AG04450 (cell line): Measurements from ENCODE around the gene WDR90. TPM values are rescaled to one million over a fixed set of nuclear protein-coding genes. Genes with fewer than 3 reads are reported as not detected.

Experiments
- CTCF ChIA-PET: fragments of 300-600, 350-600 bp; formaldehyde crosslinking; extraction: SDS; loops from one replicate; lab custom pipeline; 2022; ENCODE audit warnings: antibody characterized with exemption, inconsistent platforms; lab: Charles Lee
- POLR2A ChIA-PET: fragments of 350-600 bp; formaldehyde crosslinking; extraction: SDS; loops from one replicate; lab custom pipeline; 2021; ENCODE audit warnings: antibody characterized with exemption, inconsistent platforms; lab: Yijun Ruan, JAX
- DNase-seq: peaks from one replicate; pipeline ENCODE4 v3.0.0-alpha.2; 2011; ENCODE audit warnings: low read depth, low spot score
- H3K27ac ChIP-seq: one replicate; pipeline ENCODE4 v1.5.1; 2012; ENCODE audit warnings: low read depth, low read length, control low read depth
- H3K27me3 ChIP-seq: one replicate; pipeline ENCODE4 v1.6.0; 2012; ENCODE audit warnings: low read length; ENCODE audit not compliant: control insufficient read depth, insufficient read depth
- H3K4me3 ChIP-seq: 2 replicates; pipeline ENCODE4 v1.5.1; 2011; ENCODE audit warnings: mild to moderate bottlenecking, low read depth, low read length, control low read depth
- H3K9me3 ChIP-seq: 2 replicates; pipeline ENCODE4 v1.5.1; 2012; ENCODE audit warnings: low read length; ENCODE audit not compliant: control insufficient read depth, insufficient read depth
- CTCF ChIP-seq: IDR thresholded peaks from 2 replicates; pipeline ENCODE4 v1.5.1; 2011; ENCODE audit warnings: low read depth, low read length, control low read depth, inconsistent platforms
- polyA plus RNA-seq: library from polyadenylated mRNA; depleted of rRNA; stranded (reverse); fragments of >200 nt; gene quantifications from 2 replicates; pipeline ENCODE4 v1.2.3, GENCODE V29; 2011

Gene WDR90
- polyA plus RNA-seq, 1 experiment = 2.1 TPM

GRCh38 chr16:680967-681745 lies 32.0 kb downstream of the WDR90 start:
- no peak for DNase-seq

DNA sequence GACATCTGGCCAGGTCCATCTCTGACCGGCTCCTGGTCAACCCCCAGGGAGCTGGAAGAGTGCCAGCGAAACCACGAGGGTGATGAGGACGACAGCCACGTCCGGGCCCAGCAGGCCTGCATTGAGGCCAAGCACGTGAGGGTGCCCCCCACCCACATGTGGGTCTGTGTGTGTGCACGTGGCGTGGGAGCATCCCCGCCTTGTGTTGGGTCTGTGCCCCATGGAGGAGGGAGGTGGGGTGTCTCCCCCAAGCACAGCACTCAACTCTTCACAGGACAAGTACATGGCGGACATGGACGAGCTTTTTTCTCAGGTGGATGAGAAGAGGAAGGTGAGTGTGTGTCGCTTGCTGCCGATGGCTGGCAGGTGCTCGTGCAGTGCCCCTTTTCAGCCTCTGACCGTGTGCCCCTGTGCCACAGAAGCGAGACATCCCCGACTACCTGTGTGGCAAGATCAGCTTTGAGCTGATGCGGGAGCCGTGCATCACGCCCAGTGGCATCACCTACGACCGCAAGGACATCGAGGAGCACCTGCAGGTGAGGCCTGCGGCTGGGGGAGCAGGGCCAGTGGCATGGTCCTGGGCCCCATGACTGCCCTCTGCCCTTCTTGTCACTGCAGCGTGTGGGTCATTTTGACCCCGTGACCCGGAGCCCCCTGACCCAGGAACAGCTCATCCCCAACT lies 32.7 kb downstream of the WDR90 start:
- Histone ChIP-seq H3K9me3 (peaks cover 16% of the 10 kb centered on the region; the same call in 1 of the 2 replicates), H3K27me3 (no peaks in the 10 kb centered on the region), H3K4me3 (peak overlapping the region; percentile 73), H3K27ac (no peak overlapping the region)
- ChIA-PET CTCF (interaction anchor here (1.3 kb wide), 1 partner anchor 14 kb away, joined by 5 read pairs; the partner anchor contains the start of gene RHOT2), POLR2A (no interaction called here)
- TF ChIP-seq CTCF = no peak
- DNase-seq = no peak

More at GRCh38 chr16:680967-681745, 32.0 kb downstream of the WDR90 start:
- Histone ChIP-seq H3K27ac (peak overlapping the region; percentile 31), H3K27me3 (no peaks in the 10 kb centered on the region), H3K9me3 (peaks cover 16% of the 10 kb centered on the region; the same call in 1 of the 2 replicates), H3K4me3 (peak overlapping the region; percentile 73)
- no peak for TF ChIP-seq CTCF
- ChIA-PET CTCF (interaction anchor here (1.3 kb wide), 1 partner anchor 14 kb away, joined by 5 read pairs; the partner anchor contains the start of gene RHOT2), POLR2A (interaction anchor here (0.8 to 1.6 kb wide), 3 partner anchors 9 to 14 kb away, joined by 4 to 10 read pairs (median 4); partner anchors contain the start of gene WDR24)

DNA sequence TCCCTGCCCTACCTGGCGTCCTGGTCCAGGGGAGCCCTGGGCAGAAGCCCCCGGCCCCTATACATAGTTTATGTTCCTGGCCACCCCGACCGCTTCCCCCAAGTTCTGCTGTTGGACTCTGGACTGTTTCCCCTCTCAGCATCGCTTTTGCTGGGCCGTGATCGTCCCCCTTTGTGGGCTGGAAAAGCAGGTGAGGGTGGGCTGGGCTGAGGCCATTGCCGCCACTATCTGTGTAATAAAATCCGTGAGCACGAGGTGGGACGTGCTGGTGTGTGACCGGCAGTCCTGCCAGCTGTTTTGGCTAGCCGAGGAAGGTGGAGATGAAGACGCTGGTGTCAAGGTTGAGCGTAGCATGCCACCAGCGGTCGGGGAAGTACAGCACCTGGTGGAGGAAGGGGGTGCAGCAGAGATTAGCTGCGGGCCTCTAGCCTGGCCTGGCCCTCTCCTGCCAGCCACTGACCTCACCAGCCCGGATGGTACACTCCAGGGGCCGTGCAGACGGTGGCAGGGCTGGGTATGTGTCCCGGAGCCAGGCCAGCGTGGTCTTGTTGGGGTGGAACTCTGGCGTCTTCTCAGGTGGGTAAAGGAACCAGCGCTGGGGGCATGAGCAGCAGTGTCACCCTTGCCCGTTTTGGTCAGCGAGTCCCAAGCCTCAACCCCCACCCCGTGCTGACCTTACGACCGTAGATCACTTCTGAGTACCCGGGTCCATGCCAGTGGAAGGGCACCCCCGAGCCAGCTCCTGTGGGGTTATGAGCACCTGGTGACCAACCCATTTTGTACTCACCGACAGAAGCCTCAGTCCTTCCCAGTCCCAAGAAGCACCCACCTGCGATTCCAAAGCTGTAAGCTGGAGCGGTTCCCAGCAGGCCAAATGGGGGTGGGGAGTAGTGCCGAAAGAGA lies 33.6 kb downstream of the WDR90 start:
- peak overlapping the region; percentile 70 for H3K4me3 ChIP-seq
- DNase-seq = no peak
- ChIA-PET POLR2A (no interaction called here), CTCF (no interaction called here)
- H3K27me3 ChIP-seq = no peaks in the 10 kb centered on the region
- H3K27ac ChIP-seq = no peak overlapping the region
- H3K9me3 ChIP-seq = peaks cover 16% of the 10 kb centered on the region; the same call in 1 of the 2 replicates
- TF ChIP-seq CTCF = no peak

DNA sequence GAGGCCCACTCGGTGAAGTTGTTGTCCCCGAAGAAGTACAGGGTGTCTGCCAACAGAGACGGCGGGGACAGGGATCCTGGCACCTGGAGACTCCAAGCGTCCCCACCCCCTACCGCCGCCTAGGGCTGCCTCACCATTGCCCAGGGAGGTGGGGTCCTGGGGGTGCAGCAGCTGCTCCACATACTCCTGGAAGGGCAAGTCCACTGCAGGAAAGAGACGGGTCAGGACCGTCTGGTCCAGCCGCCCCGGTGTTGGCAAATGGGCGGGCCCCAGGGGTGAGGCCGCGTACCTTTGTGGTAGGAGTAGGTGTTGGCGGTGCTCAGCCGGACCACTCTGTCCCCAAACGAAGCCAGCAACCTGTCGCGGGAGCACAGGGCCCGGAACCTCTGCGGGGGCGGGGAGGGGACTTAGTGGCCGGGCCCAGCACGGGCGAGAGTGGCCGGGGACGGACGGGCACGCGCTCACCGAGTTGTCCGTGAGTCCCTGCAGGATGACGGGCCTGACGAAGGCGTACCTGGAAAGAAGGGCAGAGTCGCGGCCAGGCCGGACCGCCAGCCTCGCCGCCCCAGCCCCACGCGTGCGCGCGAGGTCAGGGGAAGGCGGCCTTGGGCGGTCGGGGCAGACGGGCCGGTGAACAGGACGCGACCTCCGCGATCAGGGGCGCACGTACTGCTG lies 34.4 kb downstream of the WDR90 start:
- no peak overlapping the region for H3K27ac ChIP-seq
- ChIA-PET POLR2A (interaction anchor here (1.2 kb wide), 1 partner anchor 45 kb away, joined by 3 read pairs; no protein-coding TSS in a partner anchor), CTCF (interaction anchor here (0.6 kb wide), 1 partner anchor 833 kb away, joined by 6 read pairs; no protein-coding TSS in a partner anchor)
- DNase-seq = no peak
- H3K27me3 ChIP-seq = no peaks in the 10 kb centered on the region
- peak overlapping the region; percentile 70 for H3K4me3 ChIP-seq
- peaks cover 16% of the 10 kb centered on the region; the same call in 1 of the 2 replicates for H3K9me3 ChIP-seq
- TF ChIP-seq CTCF = no peak
